Adrenal gland (tissue), 12 donors: ENCODE results near the gene MRPL34. TPM values are rescaled to one million over a fixed set of nuclear protein-coding genes. Genes with fewer than 3 reads are reported as not detected.

ENCODE experiments used
- DNase-seq, 7 donors: peaks; one replicate each; pipeline ENCODE4 v3.0.0-alpha.2; 2019 to 2020
- H3K27ac ChIP-seq, 5 donors: fragments of 200-600 bp; sonication (generic) in 4 of 5; 1 replicate in 3 of 5; 2 replicates in 2 of 5; pipeline versions ENCODE4 v1.5.1 to v1.8.0; 2016 to 2020; ENCODE audit warnings: mild to moderate bottlenecking in 1 of 5
- H3K27me3 ChIP-seq: fragments of 200-600 bp; 2 replicates; pipeline ENCODE4 v1.8.0; 2021
- H3K36me3 ChIP-seq, 2 donors: fragments of 200-600 bp; replicated peaks in 1 of 2; 1 replicate in 1 of 2; 2 replicates in 1 of 2; pipeline versions ENCODE4 v1.5.1 to v1.8.0; 2018 to 2022
- H3K4me1 ChIP-seq, 2 donors: fragments of 200-600 bp; replicated peaks in 1 of 2; 1 replicate in 1 of 2; 2 replicates in 1 of 2; pipeline versions ENCODE4 v1.5.1 to v1.8.0; 2018 to 2021
- H3K4me3 ChIP-seq, 4 donors: fragments of 200-600 bp; sonication (generic) in 3 of 4; one replicate each; pipeline ENCODE4 v1.5.1; 2016 to 2018
- H3K9me3 ChIP-seq, 3 donors: fragments of 200-600 bp; sonication (generic) in 1 of 3; replicated peaks in 1 of 3; 1 replicate in 2 of 3; 2 replicates in 1 of 3; pipeline versions ENCODE4 v1.5.1 to v1.8.0; 2016 to 2021
- CTCF ChIP-seq, 6 experiments: fragments of 450-650 bp in 4 of 6; fragments of 200-600 bp in 2 of 6; sonication (generic) in 1 of 6; IDR thresholded peaks; 1 replicate in 5 of 6; 2 replicates in 1 of 6; pipeline versions ENCODE4 v1.5.1 to v1.8.0; 2016 to 2021; ENCODE audit warnings: antibody characterized with exemption in 6 of 6, mild to moderate bottlenecking in 2 of 6, moderate library complexity in 1 of 6
- POLR2A ChIP-seq, 2 donors: fragments of 450-650 bp; IDR thresholded peaks; one replicate each; pipeline ENCODE4 v1.6.1; 2017; ENCODE audit warnings: antibody characterized with exemption in 2 of 2, mild to moderate bottlenecking in 2 of 2, moderate library complexity in 1 of 2
- WGBS, 4 donors: extraction: QIAGEN DNeasy Blood & Tissue Kit in 2 of 4; methylation state at CpG; one replicate each; pipeline versions ENCODE4 v1.1.5 to v1.1.7; 2013 to 2017; 5-methylcytosine and 5-hydroxymethylcytosine counted together
- intact Hi-C, 2 donors: fragments of 100-400 bp; cut with DNase I; formaldehyde crosslinking; loops; one replicate each; pipeline versions ENCODE4 v1.14.1 to v1.15.0; 2022 to 2023
- polyA plus RNA-seq, 3 donors: library from polyadenylated mRNA; stranded (reverse); fragments of 200-250 nt in 2 of 3; fragments of 350-450 nt in 1 of 3; fragmentation: Illumina TruSeq in 1 of 3; extraction: RNeasy Lipid Tissue Mini Kit (QIAGEN cat#74804) in 1 of 3; gene quantifications; one replicate each; pipeline ENCODE4 v1.2.3, GENCODE V29; 2013 to 2014
- total RNA-seq, 9 donors: library from RNA; depleted of rRNA in 4 of 9; stranded (reverse); fragments of >200 nt in 4 of 9; fragments of 120-200 nt in 1 of 9; fragmentation: NEBNext Ultra II Directional in 1 of 9; extraction: Animal tissue kit (Norgen Biotek cat#: 25700) in 1 of 9; gene quantifications; one replicate each; pipeline versions ENCODE4 v1.1.0 to v1.2.4, GENCODE V29; 2013 to 2023
- donor health status: healthy with polysubstance abuse.
- donor health status: Bipolar disorder and iron deficiency.
- donor health status: DM: yes; HTN: yes; CAD: no.
- donor health status: DM: no; HTN: no; CAD: no.
- donor health status: DM: no; HTN: no; CAD: no.
- donor health status: DM: yes; HTN: yes; CAD: no.

MRPL34 gene
- total and polyA plus RNA-seq, 12 donors, result 95.8 to 358 (median 152) TPM

- H3K4me1 ChIP-seq, result no peaks in the 10 kb centered on the region
- H3K27me3 ChIP-seq, result no peaks in the 10 kb centered on the region
- no peak overlapping the region for H3K4me3 ChIP-seq
- intact Hi-C loops, result no loop called here
- peaks cover 0 to 7% (median 0%) of the 10 kb centered on the region in 3 donors for H3K9me3 ChIP-seq
- 45 to 50% (median 50%) methylated on average over 1 of the region's 1 CpG; no CpG with 5 or more reads in 1 of the 4 donors for WGBS, 4 donors
- no peak overlapping the region for H3K27ac ChIP-seq
- H3K36me3 ChIP-seq, result no peaks in the 10 kb centered on the region
- no peak for DNase-seq
- no peak for TF ChIP-seq POLR2A (IDR thresholded peaks at IDR 0.05)
- no peak for TF ChIP-seq CTCF (IDR thresholded peaks at IDR 0.05)
Measured at GRCh38 chr19:17259934-17260333, 45.7 kb upstream of the MRPL34 start.

GRCh38 chr19:17260842-17261325 is 44.8 kb upstream of the MRPL34 start:
- peak; percentile 68 to 86 (median 86) for TF ChIP-seq CTCF (IDR thresholded peaks at IDR 0.05)
- TF ChIP-seq POLR2A (IDR thresholded peaks at IDR 0.05), result no peak
- WGBS, 4 donors, result 16 to 26% (median 20%) methylated on average over 15 of the region's 15 CpGs
- Histone ChIP-seq H3K36me3 (no peaks in the 10 kb centered on the region), H3K4me3 (no peak overlapping the region), H3K4me1 (no peaks in the 10 kb centered on the region), H3K27ac (no peak overlapping the region), H3K9me3 (peaks cover 0 to 7% (median 0%) of the 10 kb centered on the region in 3 donors), H3K27me3 (no peaks in the 10 kb centered on the region)
- DNase-seq, result peak; percentile 76 to 89 (median 81)
- intact Hi-C loops, result no loop called here

- H3K4me1 ChIP-seq, result peaks cover 0 to under 1% of the 10 kb centered on the region in 2 donors
- no peak overlapping the region for H3K27ac ChIP-seq
- no peaks in the 10 kb centered on the region for H3K36me3 ChIP-seq
- WGBS, 4 donors, result 51 to 66% (median 60%) methylated on average over 4 to 16 of the region's 16 CpGs
- peaks cover 0 to 7% (median 0%) of the 10 kb centered on the region in 3 donors for H3K9me3 ChIP-seq
- intact Hi-C loops, result no loop called here
- TF ChIP-seq CTCF (IDR thresholded peaks at IDR 0.05), result no peak
- TF ChIP-seq POLR2A (IDR thresholded peaks at IDR 0.05), result no peak
- H3K4me3 ChIP-seq, result no peak overlapping the region
- no peak for DNase-seq
- no peaks in the 10 kb centered on the region for H3K27me3 ChIP-seq
Measured at GRCh38 chr19:17262557-17262956, 43.1 kb upstream of the MRPL34 start.

GRCh38 chr19:17263712-17264640 is 41.7 kb upstream of the MRPL34 start:
- H3K9me3 ChIP-seq, result peaks cover 0 to 7% (median 0%) of the 10 kb centered on the region in 3 donors
- no peak for TF ChIP-seq CTCF (IDR thresholded peaks at IDR 0.05)
- no peak for TF ChIP-seq POLR2A (IDR thresholded peaks at IDR 0.05)
- peaks cover 8 to 10% of the 10 kb centered on the region in 2 donors for H3K4me1 ChIP-seq
- H3K36me3 ChIP-seq, result peaks cover 0 to 3% of the 10 kb centered on the region in 2 donors
- 68 to 80% (median 73%) methylated on average over 23 of the region's 23 CpGs for WGBS, 4 donors
- intact Hi-C loops, result no loop called here
- no peak for DNase-seq
- peak overlapping the region in 2 of 5 donors; percentile 17 to 50 for H3K27ac ChIP-seq
- H3K27me3 ChIP-seq, result no peaks in the 10 kb centered on the region
- peak overlapping the region in 1 of 4 donors; percentile 44 for H3K4me3 ChIP-seq
